ENCODE results near the gene RFK. TPM values are rescaled to one million over a fixed set of nuclear protein-coding genes. Genes with fewer than 3 reads are reported as not detected.
A peak's percentile ranks its signal among the peaks of the same experiment; 100 is the strongest.
"Not testable (repeated sequence)": the region's sequence is repeated elsewhere in the genome, so short reads cannot be mapped to it uniquely, and the experiment has no call there.

The RFK gene
- 25.6 and 30.6 TPM in 2 replicates for total RNA-seq
- polyA plus RNA-seq (2012) = 10.9 TPM

DNA sequence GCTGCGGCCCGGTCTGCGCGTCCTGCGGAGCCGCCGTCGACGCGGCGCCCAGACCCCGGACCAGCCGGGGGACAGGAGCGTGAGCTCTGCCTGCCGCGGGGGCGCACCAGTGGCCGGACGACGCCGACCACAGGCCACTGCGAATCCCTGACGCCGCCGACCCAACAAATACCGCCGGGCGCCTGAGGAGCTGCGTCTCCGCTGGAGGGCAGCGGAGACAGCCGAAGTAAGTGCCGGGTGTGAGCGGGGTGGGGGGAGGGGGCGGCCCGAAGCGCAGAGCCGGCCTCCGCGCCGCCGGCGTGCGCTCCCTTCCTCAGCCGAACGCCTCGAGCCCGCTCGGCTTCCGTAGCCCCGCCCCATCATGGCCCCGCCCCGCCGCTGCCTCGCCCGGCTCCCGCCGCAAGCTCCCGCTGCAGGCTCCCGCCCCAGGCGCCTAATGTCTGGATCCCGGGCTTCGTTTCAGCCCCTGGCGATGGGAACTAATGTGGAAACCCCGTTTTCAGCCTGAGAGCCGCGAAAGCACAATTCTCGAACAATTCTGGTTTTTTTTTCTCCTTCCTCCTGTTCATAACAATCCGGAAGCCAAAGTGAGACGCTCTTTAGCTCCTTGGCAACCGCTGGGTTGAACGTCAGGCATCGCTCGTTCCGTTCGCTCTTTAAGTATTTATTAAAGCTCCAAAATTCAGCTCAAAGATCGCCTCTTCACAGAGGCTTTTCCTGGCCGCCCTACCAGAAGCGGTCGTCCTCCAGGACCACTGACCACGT lies at the start of gene RFK:
Gene RFK (minus strand): TSS at position 232 of the 765 bp plus-strand sequence. CDS start 255 bp downstream, outside the sequence.
- DNase-seq (ENCODE audit: low read depth) = peak; percentile 93

DNA sequence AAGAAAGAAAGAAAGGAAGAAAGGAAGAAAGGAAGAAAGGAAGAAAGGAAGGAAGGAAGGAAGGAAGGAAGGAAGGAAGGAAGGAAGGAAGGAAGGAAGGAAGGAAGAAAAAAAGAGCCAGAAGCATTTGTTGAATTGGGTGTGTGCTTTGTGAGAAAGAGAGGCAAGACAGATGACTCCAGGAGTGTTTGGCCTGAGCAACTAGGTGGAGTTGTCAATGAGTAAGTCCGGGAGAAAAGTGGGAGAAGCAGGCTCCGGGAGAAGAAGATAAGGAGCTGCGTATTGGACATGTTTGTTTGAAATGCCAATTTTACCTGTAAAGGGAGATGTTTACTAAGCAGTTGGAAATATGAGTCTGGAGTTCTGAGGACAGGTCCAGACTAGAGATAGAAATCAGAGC lies 49.7 kb upstream of the RFK start:
- no peak for DNase-seq (ENCODE audit: low read depth)

DNA sequence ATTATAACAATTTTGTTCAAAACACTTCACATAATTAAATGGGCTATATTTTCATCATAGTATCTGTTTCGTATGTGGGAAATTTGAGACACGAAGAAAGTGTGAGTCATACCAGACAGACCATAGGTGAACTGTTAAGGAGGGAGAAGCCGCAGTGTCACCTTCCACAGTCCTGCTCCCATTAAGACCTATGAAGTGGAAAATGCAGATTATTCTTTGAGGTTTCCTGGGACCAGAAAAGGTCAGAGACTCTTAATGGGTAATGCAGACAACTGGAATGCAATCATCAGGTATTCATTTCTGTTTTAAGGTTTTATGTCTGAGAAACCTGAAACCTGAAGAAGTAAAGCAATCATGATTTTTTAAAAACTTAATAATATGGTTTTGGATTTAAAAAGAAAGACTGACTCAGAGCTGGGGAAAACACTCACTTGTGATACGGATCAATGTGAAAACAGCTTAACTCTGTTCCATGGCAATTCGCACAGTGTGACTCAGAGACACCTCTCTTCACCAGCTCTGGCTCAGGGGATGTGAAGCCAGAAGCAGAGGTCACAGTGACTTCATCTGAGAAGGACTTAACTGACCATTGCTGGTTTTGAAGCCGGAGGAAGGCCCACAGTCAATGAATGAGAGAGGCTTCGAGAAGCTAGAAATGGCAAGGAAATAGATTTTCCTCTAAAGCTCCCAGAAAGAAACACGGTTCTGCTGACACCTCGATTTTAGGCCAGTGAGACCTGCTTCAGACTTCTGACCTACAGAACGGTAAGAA lies 47.5 kb upstream of the RFK start:
- DNase-seq (ENCODE audit: low read depth) = no peak

DNA sequence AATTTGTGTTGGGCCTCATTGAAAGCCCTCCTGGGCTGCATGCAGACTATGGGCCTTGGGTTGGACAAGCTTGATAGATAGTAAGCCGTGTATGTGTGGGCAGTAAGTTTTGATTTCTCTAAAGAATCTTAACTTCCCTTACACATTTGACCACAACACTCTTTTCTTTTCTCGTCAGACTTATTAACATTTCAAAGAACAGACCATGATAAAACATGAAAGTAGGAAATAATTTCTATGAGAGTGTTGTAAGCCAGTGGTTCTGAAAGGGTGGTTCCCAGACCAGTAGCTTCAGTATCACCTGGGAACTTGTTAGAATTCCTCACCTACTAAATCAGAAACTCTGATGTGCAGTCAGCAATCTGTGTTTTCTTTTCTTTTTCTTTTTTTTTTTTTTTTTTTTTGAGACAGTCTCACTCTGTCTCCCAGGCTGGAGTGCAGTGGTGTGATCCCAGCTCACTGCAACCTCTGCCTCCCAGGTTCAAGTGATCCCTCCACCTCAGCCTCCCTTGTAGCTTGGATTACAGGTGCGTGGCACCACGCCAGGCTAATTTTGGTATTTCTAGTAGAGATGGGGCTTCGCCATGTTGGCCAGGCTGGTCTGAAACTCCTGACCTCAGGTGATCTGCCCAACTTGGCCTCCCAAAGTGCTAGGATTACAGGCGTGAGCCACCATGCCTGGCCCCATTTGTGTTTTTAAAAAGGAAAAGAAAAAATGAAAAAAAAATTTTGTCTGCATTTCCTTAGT lies 44.8 kb upstream of the RFK start:
- DNase-seq (ENCODE audit: low read depth) = no peak

DNA sequence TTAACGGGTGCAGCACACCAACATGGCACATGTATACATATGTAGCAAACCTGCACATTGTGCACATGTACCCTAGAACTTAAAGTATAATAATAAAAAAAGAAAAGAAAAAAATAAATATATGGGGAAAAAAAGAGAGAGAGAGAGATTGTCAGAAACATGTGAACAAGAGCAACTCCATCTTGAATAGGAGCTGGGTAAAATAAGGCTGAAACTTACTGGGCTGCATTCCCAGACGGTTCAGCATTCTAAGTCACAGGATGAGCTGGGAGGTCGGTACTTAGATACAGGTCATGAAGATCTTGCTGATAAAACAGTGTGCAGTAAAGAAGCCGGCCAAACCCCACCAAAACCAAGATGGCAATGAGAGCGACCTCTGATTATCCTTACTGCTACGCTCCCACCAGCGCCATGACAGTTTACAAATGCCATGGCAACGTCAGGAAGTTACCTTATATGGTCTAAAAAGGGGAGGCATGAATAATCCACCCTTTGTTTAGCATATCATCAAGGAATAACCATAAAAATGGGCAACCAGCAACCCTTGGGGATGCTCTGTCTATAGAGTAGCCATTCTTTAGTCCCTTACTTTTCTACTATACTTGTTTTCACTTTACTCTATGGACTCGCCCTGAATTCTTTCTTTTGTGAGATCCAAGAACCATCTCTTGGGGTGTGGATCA lies 42.9 kb upstream of the RFK start:
- DNase-seq (ENCODE audit: low read depth) = not testable (repeated sequence)

DNA sequence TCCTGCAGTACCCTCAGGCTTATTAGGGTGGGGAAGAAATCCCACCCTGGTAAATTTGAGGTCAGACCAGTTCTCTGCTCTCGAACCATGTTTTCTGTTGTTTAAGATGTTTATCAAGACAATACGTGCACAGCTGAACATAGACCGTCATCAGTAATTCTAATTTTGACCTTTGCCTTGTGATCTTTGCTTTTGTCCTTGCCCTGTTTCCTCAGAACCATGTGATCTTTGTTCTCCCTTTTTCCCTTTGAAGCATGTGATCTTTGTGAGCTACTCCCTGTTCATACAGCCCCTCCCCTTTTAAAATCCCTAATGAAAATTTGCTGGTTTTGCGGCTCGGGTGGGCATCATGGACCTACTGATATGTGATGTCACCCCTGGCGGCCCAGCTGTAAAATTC lies 40.7 kb upstream of the RFK start:
- DNase-seq (ENCODE audit: low read depth) = not testable (repeated sequence)

DNA sequence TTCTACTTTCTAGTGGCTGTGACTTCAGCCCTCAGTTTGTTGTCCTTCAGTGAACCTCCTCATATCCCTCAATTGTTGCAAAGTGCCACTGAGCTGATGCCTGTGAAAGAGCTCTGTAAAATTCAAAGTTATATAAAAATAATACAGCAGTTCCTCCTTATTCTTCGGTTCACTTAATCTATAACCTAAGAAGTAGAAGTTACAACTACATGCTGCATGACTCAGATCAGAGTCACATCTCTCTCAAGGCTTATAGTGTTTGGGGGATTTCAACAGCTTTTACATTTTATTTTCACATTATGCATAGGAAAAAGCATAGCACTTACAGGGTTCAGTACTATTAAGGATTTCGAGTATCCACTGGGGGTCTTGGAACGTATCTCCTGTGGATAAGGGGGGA lies 39.6 kb upstream of the RFK start:
- no peak for DNase-seq (ENCODE audit: low read depth)

DNA sequence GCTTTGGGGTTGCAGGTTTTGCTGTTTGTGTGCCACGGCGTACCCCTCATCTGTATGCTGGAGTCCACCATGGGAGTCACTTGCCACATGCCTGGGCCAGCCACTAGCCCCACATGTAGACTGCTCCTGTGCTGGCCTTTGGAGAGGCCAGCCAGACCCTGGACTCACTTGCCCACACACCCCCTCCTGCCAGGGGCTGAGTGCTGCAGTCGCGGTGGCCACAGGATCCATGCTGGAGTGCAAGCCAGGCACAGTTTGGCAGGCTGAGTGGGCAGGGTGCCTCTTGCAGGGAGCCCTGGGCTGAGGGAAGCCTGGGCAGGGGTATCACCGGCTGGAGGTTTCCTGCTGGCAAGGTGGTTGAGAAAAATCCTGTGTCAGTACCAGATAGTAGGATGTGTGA lies 39.2 kb upstream of the RFK start:
- DNase-seq (ENCODE audit: low read depth) = no peak

DNA sequence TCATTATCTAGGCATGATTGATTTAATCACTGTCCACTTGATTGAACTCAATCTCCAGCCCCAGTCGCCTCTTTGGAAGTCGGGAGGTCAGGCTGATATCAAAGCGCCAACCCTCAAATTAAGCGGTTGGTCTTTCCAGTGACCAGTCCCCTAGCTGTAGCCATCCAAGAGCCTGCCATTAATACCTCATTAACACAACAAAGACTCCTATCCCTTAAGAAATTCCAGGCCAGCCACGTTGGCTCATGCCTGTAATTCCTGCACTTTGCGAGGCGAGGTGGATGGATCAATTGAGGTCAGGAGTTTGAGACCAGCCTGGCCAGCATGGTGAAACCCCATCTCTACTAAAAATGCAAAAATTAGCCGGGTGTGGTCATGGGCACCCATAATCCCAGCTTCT lies 37.4 kb upstream of the RFK start:
- DNase-seq (ENCODE audit: low read depth) = no peak

DNA sequence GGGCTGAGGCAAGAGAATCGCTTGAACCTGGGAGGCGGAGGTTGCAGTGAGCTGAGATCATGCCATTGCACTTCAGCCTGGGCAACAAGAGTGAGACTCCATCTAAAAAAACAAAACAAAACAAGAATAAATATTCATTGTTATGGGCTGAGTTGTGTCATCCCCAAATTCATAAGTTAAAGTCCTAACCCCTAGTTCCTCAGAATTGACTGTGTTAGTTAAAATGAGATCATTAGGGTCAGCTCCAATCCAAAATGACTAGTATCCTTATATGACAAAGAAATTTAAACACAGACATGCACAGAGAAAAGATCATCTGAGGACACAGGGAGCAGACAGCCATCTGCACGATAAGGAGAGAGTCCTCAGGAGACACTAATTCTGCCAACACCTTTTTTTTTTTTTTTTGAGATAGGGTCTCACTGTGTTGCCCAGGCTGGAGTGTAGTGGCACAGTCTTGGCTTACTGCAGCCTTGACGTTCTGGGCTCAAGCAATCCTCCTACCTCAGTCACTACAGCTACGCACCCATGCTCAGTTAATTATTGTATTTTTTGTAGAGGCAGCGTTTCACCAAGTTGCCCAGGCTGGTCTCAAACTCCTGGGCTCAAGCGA lies 32.7 kb upstream of the RFK start:
- DNase-seq (ENCODE audit: low read depth) = no peak

DNA sequence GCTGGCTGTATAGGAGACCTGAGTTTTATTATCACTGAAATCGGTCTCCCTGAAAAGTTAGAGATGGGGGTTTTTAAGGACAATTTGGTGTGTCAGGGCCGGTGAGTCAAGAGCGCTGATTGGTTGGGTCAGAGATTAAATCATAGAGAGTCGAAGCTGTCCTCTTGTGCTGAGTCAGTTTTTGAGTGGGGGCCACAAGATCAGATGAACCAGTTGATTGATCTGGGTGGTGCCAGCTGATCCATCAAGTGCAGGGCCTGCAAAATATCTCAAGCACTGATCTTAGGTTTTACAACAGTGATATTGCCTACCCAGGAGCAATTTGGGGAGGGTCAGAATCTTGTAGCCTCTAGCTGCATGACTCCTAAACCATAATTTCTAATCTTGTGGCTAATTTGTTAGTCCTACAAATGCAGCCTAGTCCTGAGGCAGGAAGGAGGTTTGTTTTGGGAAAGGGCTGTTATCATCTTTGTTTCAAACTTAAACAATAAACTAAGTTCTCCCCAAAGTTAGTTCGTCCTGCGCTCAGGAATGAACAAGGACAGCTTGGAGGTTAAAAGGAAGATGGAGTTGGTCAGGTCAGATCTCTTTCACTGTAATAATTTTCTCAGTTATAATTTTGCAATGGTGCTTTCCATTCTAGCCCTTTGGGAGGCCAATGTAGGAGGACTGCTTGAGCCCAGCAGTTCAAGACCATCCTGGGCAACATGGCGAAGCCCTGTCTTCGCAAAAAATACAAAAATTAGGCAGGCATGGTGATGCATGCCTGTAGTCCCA lies 31.6 kb upstream of the RFK start:
- no peak for DNase-seq (ENCODE audit: low read depth)

DNA sequence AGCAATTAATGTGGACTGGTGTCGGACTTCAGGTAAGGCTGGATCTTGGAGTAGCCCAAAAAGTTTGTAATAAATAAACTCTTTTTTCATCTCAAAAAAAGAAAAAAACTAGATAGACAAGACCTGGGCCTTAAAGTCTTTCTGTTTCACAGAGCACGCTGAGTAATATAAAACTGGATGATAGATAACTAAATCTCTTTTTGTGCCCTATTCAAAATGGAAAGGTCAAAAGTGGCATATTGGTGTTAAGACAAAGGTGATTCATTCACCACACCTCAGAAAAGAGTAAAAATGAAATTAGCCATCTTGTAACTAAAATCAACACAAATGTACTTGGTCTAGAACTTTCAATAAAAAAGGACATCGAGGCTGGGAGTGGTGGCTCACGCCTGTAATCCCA lies 30.3 kb upstream of the RFK start:
- no peak for DNase-seq (ENCODE audit: low read depth)

DNA sequence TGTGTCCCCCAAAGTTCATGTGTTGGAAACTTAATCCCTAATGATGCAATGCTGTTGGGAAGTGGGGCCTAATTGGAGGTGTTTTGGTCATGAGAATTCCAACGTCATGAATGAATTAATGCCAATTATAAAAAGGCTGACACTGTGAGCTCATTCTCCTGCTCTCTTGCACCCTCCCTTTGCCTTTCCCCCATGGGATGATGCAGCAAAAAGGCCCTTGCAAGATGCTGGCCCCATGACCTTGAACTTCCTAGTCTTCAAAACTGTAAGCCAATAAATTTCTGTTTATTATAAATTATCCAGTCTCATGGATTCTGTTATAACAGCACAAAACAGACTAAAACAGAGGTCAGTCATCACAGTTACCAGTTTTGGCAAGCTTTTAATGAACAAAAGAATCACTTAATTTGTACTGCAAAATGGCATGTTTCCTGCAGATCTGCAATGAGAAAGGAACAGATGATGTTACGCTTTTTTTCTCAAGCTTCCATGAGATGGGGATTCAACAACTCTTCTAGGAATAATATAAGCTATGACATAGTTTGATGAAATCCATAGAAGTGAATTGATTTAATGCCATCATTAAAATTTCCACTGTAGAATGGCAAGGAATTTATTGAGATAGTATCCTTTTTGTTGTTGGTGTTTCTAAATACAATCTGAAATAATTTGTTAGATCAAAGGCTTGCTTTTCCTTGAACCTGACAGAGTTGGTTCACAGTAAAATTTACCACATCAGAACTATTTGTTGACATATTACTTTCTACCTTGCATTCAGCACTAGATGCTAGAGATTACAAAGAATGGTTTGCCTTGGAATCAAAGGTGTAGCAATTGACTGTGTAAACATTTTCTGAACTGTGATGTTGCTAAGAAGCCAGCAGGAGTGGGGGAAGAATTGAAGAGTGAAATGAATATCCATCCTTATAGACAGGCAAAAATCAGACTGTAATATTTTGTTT lies 29.3 kb upstream of the RFK start:
- DNase-seq (ENCODE audit: low read depth) = no peak

DNA sequence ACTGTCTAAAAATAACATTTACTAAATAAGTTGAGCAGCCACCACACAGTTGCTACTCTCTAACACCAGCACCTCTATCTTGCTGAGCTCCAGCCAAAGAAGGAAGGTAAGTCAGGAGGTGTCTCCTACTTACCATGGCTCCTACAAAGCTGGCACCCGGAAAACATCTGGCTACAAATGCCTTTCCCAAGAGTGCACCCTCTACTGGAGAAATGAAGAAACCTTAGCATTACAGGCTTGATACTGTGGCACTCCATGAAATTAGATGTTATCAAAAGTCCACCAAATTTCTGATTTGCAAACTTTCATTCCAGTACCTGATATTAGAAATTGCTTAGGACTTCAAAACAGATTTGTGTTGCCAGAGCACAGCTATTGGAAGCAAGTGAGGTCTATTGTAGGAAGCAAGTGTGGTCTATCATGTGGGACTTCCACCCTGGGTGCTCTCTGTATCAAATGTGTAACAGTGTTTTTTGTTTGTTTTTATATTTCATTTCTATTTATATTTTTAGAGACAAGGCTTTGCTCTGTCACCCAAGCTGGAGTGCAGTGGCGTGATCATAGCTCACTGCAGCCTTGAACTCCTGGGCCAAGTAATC lies 25.7 kb upstream of the RFK start:
- DNase-seq (ENCODE audit: low read depth) = peak; percentile 29

DNA sequence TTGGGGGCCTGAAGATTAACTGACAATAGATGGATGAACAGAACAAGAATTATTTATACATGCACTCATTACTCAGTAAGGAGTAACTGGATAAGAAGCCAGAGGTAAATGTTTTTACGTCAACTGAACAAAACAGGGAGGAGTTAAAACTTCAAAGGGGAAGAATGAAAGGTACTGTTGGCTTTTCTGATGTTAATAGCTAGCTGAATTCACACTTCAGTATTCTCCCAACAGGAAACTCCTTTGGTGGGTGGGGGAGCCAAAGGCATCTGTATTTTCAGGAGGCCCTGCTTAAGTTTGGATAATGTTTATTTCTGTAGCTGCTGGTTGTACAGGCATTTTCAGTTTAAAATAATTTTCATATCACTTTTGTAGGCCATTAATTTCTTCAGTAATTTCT lies 23.2 kb upstream of the RFK start:
- DNase-seq (ENCODE audit: low read depth) = no peak

DNA sequence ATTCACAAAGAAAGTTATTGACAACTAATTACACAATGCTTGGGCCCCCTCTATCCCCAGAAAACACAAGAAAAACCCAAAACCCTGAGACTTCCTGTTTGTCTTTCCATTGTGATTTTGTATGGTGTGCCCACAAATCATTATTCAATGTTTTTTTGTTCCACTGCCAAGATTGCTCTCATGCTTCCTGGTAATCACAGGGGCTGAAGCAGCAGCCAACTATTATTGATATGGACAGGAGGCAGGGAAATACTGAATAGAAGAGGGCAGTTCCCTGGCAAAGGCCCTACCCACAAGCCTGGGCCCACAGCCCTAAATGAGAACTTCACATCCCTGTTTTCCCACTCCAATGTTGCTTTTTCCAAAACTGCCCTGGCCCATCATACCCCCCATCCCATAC lies 21.5 kb upstream of the RFK start:
- DNase-seq (ENCODE audit: low read depth) = peak; percentile 34

DNA sequence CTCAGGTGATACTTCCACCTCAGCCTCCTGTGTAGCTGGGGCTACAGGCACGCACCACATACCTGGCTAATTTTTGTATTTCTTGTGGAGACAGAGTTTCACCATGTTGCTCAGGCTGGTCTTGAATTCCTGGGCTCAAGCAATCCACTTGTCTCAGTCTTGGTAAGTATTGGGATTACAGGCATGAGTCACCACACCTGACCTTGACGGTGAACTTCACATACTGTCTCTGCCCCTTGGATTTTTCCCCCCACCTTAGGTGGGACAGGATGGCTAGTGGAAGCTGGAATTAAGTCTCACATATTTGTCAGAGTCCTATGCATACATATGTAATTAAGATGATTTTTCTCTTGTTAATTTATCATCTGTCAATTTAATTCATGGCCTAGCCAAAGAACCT lies 20.9 kb upstream of the RFK start:
- no peak for DNase-seq (ENCODE audit: low read depth)

DNA sequence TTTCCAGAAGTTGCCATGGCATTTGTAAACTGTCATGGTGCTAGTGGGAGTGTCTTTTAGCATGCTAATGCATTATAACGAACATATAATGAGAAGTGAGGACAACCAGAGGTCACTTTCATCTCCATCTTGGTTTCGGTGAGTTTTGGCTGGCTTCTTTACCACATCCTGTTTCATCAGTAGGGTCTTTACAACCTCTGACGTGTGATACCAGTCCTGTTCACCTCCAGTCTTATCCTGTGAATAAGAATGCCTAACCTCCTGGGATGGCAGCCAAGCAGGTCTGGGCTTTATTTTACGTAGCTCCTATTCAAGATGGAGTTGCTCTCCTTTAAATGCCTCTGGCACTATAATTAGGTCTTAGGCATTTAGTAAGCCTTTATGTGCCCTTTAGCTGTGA lies 20.4 kb upstream of the RFK start:
- no peak for DNase-seq (ENCODE audit: low read depth)

DNA sequence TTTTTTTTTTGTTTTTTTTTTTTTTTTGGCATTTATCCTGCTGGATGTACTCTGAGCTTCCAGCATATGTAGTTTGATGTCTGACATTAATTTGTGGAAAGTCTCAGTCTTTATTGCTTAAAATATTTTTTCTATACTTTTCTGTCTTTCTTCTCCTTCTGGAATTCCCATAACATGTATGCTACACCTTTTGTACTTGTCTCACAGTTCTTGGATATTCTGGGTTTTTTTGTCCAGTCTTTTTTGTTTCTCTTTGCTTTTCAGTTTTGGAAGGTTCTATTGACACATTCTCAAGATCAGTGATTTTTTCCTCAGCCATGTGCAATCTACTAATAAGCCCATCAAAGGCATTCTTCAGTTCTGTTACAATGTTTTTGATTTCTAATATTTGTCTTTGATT lies 19.4 kb upstream of the RFK start:
- no peak for DNase-seq (ENCODE audit: low read depth)
